CD4-positive, CD25-positive, alpha-beta regulatory T cell (primary cell): ENCODE measurements around the gene SLC1A5. TPM values are rescaled to one million over a fixed set of nuclear protein-coding genes. Genes with fewer than 3 reads are reported as not detected.
"Not testable (repeated sequence)": the region's sequence is repeated elsewhere in the genome, so short reads cannot be mapped to it uniquely, and the experiment has no call there.

Source experiments
- ATAC-seq, 2 donors: fragments of 150-1000 bp; cut with Tn5 transposase; one replicate each; pipeline ENCODE4 v1.10.0; 2021; ENCODE audit warnings: low read depth in 2 of 2, moderate number of reproducible peaks in 2 of 2, moderate library complexity in 1 of 2
- DNase-seq, 3 donors: peaks; one replicate each; pipeline versions ENCODE4 v3.0.0 to v3.0.0-alpha.2; 2012 to 2022; ENCODE audit warnings: mixed read lengths in 1 of 3
- H3K27ac ChIP-seq: one replicate; pipeline ENCODE4 v1.7.0; 2013; ENCODE audit warnings: mild to moderate bottlenecking, low read length; ENCODE audit not compliant: insufficient read depth, poor library complexity, severe bottlenecking
- H3K27me3 ChIP-seq: one replicate; pipeline ENCODE4 v1.7.0; 2013; ENCODE audit warnings: low read length; ENCODE audit not compliant: control insufficient read depth, insufficient read depth
- H3K36me3 ChIP-seq: one replicate; pipeline ENCODE4 v1.7.0; 2013; ENCODE audit warnings: mild to moderate bottlenecking, low read length, moderate library complexity; ENCODE audit not compliant: control insufficient read depth, insufficient read depth
- H3K4me1 ChIP-seq: 2 replicates; pipeline ENCODE4 v1.7.0; 2013; ENCODE audit warnings: mild to moderate bottlenecking, low read length; ENCODE audit not compliant: insufficient read depth, control insufficient read depth, poor library complexity, severe bottlenecking
- H3K4me3 ChIP-seq: one replicate; pipeline ENCODE4 v1.7.0; 2013; ENCODE audit warnings: low read depth, mild to moderate bottlenecking, low read length, moderate library complexity
- H3K9me3 ChIP-seq, 2 experiments: 1 replicate in 1 of 2; 2 replicates in 1 of 2; pipeline ENCODE4 v1.7.0; 2013; ENCODE audit warnings: low read length in 2 of 2, mild to moderate bottlenecking in 1 of 2, moderate library complexity in 1 of 2; ENCODE audit not compliant: control insufficient read depth in 2 of 2
- H3K27ac Mint-ChIP-seq, 3 donors: one replicate each; pipeline ENCODE4 v1.8.0; 2020 to 2022; ENCODE audit warnings: mild to moderate bottlenecking in 3 of 3, mixed read lengths in 3 of 3, moderate library complexity in 2 of 3
- H3K27me3 Mint-ChIP-seq: one replicate; pipeline ENCODE4 v1.8.0; 2022; ENCODE audit warnings: mild to moderate bottlenecking, mixed read lengths
- H3K36me3 Mint-ChIP-seq: one replicate; pipeline ENCODE4 v1.8.0; 2020; ENCODE audit warnings: mixed read lengths
- H3K4me1 Mint-ChIP-seq, 4 donors: one replicate each; pipeline ENCODE4 v1.8.0; 2020 to 2022; ENCODE audit warnings: mixed read lengths in 4 of 4, mild to moderate bottlenecking in 1 of 4
- H3K4me3 Mint-ChIP-seq, 4 donors: one replicate each; pipeline ENCODE4 v1.8.0; 2020 to 2022; ENCODE audit warnings: mild to moderate bottlenecking in 4 of 4, mixed read lengths in 4 of 4, moderate library complexity in 3 of 4
- H3K9me3 Mint-ChIP-seq, 7 donors: one replicate each; pipeline ENCODE4 v1.8.0; 2020 to 2022; ENCODE audit warnings: mixed read lengths in 7 of 7, mild to moderate bottlenecking in 3 of 7, moderate library complexity in 2 of 7
- polyA plus RNA-seq, 4 donors: library from polyadenylated mRNA; unstranded; fragments of 300-500 nt; fragmentation: Illumina TruSeq; gene quantifications; one replicate each; pipeline ENCODE4 v1.2.3, GENCODE V29; 2021
- total RNA-seq: library from RNA; stranded (reverse); gene quantifications from one replicate; pipeline ENCODE4 v1.2.3, GENCODE V29; 2022

The SLC1A5 gene
- total and polyA plus RNA-seq, 5 donors from 2014 or later = 23.6 to 28.8 (median 26.6) TPM

DNA sequence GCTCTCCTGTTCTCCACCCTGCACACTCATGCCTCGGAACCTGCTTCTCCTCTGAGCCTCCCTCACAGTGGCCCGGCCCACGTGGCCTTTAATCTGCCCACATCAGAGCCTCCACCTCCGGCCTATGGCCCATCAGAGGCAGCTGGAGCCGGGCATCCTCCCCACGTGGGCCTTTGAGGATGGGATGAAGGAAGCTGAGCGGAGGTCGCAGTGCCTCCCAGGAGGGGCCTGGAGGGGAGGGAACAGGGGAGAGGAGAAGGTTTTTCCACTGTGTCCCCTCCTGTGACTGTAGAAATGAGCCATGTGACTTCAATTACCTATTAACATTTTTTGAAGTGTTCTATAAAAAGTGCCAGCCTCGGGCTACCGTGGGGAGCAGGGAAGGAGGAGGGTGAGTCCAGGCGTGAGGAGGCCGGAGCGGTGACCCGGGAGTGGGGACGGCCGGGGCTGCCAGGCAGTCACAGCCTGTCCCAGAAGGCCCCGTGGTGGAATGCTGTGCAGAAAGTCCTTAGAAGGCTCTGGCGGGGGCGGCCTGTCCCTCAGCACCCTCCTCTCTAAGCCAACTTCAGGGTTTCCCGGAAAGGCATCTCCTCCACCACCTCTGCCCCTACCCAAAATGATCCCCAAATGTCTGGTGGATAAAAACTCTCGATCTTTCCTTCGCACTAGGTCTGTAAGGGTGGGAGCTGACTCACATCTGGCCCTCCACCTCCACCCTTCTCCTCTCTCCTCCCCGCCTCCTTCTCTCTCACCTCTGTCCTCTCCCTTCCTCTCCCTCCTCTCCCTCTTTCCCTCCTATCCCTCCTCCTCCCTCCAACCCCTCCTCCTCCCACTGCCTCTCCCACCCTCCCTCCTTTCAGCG lies 24.8 kb upstream of the SLC1A5 start:
- ATAC-seq = no peak

DNA sequence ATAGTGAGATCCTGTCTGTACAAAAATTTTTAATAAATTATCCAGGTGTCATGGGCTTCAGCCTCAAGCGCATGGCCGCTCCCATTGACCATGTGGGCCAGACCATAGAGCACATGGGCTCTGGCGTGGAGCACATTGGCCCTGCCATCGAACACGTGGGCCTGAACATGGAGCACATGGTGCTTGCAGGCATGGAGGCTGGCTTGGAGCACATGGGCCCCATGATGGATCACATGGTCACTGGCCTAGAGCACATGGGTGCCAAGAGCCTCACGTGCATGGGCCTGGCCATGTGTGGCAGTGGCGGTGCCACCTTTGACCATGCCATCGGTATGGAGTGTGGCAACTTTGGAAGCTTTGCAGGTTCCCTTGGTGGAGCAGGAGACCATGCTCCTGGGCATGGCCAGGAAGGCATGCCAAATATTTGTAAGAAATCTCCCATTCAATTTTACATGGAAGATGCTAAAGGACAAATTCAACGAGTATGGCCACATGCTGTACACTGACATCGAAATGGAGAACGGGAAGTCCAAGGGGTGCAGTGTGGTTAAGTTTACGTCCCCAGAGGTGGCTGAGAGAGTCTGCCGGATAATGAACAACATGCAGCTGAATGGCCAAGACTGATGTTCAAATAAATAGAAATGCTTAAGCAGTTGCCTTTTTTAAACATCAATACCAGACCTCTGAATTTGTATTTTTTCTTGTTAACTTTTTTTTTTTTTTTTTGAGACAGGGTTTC lies 21.3 kb upstream of the SLC1A5 start:
- ATAC-seq = no peak

More for the DNA sequence above, 24.8 kb upstream of the SLC1A5 start:
- Histone ChIP-seq H3K27ac (no peak overlapping the region), H3K27me3 (no peaks in the 10 kb centered on the region), H3K4me1 (no peaks in the 10 kb centered on the region), H3K9me3 (no peaks in the 10 kb centered on the region), H3K4me3 (no peak overlapping the region), H3K36me3 (no peaks in the 10 kb centered on the region)
- Mint-ChIP-seq H3K36me3 (no peaks in the 10 kb centered on the region), H3K9me3 (no peaks in the 10 kb centered on the region), H3K4me3 (no peak overlapping the region), H3K27me3 (no peaks in the 10 kb centered on the region), H3K27ac (no peak overlapping the region), H3K4me1 (no peaks in the 10 kb centered on the region)
- DNase-seq = no peak

DNA sequence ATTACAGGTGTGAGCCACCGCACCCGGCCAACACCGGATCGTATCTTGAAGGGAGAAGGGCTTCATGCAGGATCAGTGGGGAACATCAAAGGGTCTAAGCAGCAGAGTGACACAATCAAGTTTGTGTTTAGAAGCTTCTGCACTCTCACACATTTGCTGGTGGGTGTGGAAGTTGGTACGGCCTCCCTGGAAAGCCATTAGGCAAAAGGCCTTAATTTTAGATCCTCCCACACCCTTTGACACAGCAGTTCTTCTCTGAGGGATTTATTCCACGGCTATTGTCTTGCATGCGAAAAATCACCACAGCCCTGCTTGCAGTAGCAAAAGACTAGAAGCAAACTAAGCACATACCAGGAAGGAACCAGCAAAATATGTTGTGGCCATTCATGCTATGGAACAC lies 18.3 kb upstream of the SLC1A5 start:
- Mint-ChIP-seq H3K27ac (no peak overlapping the region), H3K27me3 (no peaks in the 10 kb centered on the region), H3K4me1 (no peaks in the 10 kb centered on the region), H3K36me3 (no peaks in the 10 kb centered on the region), H3K4me3 (no peak overlapping the region), H3K9me3 (no peaks in the 10 kb centered on the region)
- H3K9me3 ChIP-seq = no peaks in the 10 kb centered on the region
- H3K36me3 ChIP-seq = no peaks in the 10 kb centered on the region
- no peaks in the 10 kb centered on the region for H3K27me3 ChIP-seq
- H3K4me1 ChIP-seq = no peaks in the 10 kb centered on the region
- no peak overlapping the region for H3K4me3 ChIP-seq
- DNase-seq (no peak), ATAC-seq (no peak)
- H3K27ac ChIP-seq = no peak overlapping the region

More for the DNA sequence above, 21.3 kb upstream of the SLC1A5 start:
- Histone ChIP-seq H3K9me3 (no peaks in the 10 kb centered on the region), H3K4me1 (no peaks in the 10 kb centered on the region), H3K27me3 (no peaks in the 10 kb centered on the region), H3K27ac (no peak overlapping the region), H3K4me3 (no peak overlapping the region), H3K36me3 (no peaks in the 10 kb centered on the region)
- Mint-ChIP-seq H3K4me3 (no peak overlapping the region), H3K27ac (no peak overlapping the region), H3K4me1 (no peaks in the 10 kb centered on the region), H3K9me3 (no peaks in the 10 kb centered on the region), H3K36me3 (no peaks in the 10 kb centered on the region), H3K27me3 (no peaks in the 10 kb centered on the region)
- no peak for DNase-seq

DNA sequence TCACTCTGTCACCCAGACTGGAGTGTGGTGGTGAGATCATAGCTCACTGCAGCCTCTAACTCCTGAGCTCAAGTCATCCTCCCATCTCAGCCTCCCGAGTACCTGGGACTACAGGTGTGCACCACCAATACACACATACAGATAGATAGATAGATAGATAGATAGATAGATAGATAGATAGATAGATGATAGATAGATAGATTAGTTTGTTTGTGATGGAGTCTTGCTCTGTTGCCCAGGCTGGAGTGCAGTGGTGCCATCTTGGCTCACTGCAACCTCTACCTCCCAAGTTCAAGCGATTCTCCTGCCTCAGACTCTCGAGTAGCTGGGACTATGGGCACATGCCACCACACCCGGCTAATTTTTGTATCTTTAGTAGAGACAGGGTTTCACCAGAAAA lies 16.0 kb upstream of the SLC1A5 start:
- H3K36me3 ChIP-seq, H3K9me3 Mint-ChIP-seq, ATAC-seq, DNase-seq, H3K27ac Mint-ChIP-seq, H3K9me3 ChIP-seq, H3K4me3 ChIP-seq, H3K27ac ChIP-seq, H3K4me1 Mint-ChIP-seq, H3K27me3 Mint-ChIP-seq, H3K4me1 ChIP-seq, H3K27me3 ChIP-seq, H3K4me3 Mint-ChIP-seq, H3K36me3 Mint-ChIP-seq: not testable (repeated sequence)

DNA sequence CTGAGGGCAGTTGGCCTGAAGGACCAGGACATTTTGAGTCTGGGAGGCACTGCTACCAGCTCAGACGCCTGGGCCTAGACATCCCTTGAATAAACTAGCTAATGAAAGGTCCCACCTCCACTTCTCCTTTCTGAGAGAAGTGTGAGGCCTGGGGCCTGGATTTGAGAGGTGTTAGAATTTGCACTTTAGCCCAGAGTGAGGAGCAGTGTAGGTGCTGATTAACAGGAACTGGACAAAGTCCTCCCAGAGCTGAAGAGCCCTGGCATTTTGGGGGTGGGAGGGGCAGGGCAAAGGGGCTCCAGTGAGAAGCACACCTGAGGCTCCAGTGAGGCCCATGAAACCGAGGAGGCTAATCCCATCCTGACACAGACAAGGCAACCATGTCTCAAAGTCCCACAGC lies 15.2 kb upstream of the SLC1A5 start:
- Histone ChIP-seq H3K4me3 (no peak overlapping the region), H3K36me3 (no peaks in the 10 kb centered on the region), H3K27me3 (no peaks in the 10 kb centered on the region), H3K4me1 (no peaks in the 10 kb centered on the region), H3K9me3 (no peaks in the 10 kb centered on the region), H3K27ac (no peak overlapping the region)
- no peaks in the 10 kb centered on the region for H3K9me3 Mint-ChIP-seq
- no peak overlapping the region for H3K27ac Mint-ChIP-seq
- DNase-seq (no peak), ATAC-seq (no peak)
- H3K27me3 Mint-ChIP-seq = no peaks in the 10 kb centered on the region
- H3K36me3 Mint-ChIP-seq = no peaks in the 10 kb centered on the region
- no peak overlapping the region for H3K4me3 Mint-ChIP-seq
- H3K4me1 Mint-ChIP-seq = no peaks in the 10 kb centered on the region

DNA sequence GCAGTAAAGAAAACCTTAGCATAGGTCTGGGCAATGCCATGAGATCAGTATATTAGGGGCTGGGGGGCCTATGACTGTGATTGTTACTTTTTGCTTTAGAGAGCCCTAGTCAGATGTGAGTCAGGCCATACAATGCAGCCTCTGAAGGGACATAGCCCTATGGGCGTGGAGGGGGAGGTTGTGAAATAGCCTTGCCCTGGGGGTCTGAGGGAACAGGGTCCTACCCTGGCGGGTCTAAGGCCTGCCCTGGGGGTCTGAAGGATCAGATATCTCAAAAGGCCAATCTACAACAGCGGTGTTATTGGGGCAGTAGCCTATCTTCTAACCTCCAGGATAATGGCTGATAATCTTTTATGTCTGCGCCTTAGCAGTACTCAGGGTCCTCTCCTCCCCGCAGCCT lies 13.8 kb upstream of the SLC1A5 start:
- H3K36me3 Mint-ChIP-seq = no peaks in the 10 kb centered on the region
- no peaks in the 10 kb centered on the region for H3K27me3 Mint-ChIP-seq
- no peak overlapping the region for H3K27ac ChIP-seq
- H3K4me3 Mint-ChIP-seq = no peak overlapping the region
- H3K36me3 ChIP-seq = no peaks in the 10 kb centered on the region
- no peaks in the 10 kb centered on the region for H3K27me3 ChIP-seq
- DNase-seq = no peak
- no peaks in the 10 kb centered on the region for H3K4me1 ChIP-seq
- H3K4me3 ChIP-seq = no peak overlapping the region
- H3K27ac Mint-ChIP-seq = peak overlapping the region in 1 of 3 donors; percentile 83
- no peaks in the 10 kb centered on the region for H3K9me3 ChIP-seq
- no peaks in the 10 kb centered on the region for H3K9me3 Mint-ChIP-seq
- H3K4me1 Mint-ChIP-seq = no peaks in the 10 kb centered on the region
- no peak for ATAC-seq

DNA sequence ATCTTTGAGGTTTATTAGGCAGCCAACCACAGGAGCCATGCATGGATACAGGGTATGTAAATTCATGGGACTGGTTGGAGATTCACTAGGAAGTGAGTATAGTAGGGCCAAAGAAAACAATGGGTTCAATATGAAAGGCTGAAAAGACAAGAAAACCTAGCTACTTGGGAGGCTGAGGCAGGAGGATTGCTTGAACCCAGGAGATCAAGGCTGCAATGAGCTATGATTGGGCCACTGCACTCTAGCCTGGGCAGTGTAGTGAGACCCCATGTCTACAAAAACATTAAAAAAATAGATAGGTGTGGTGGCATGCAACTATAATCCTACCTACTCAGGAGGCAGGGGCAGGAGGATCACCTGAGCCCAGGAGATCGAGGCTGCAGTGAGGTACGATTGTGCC lies 10.3 kb upstream of the SLC1A5 start:
- H3K4me3 ChIP-seq = no peak overlapping the region
- Mint-ChIP-seq H3K36me3 (no peaks in the 10 kb centered on the region), H3K27ac (peak overlapping the region in 1 of 3 donors; percentile 24), H3K9me3 (no peaks in the 10 kb centered on the region), H3K4me1 (peaks cover 0 to 2% (median 0%) of the 10 kb centered on the region in 4 donors), H3K4me3 (no peak overlapping the region), H3K27me3 (peaks cover 3% of the 10 kb centered on the region)
- DNase-seq (no peak), ATAC-seq (no peak)
- H3K27me3 ChIP-seq = no peaks in the 10 kb centered on the region
- no peaks in the 10 kb centered on the region for H3K36me3 ChIP-seq
- no peaks in the 10 kb centered on the region for H3K9me3 ChIP-seq
- no peak overlapping the region for H3K27ac ChIP-seq
- no peaks in the 10 kb centered on the region for H3K4me1 ChIP-seq
